CD14-positive monocyte (primary cell): Measurements from ENCODE around the gene STK32C. TPM values are rescaled to one million over a fixed set of nuclear protein-coding genes. Genes with fewer than 3 reads are reported as not detected.

Experiments
- DNase-seq, 3 donors: peaks; one replicate each; pipeline ENCODE4 v3.0.0-alpha.2; 2011 to 2022
- H2AFZ ChIP-seq: 2 replicates; pipeline ENCODE4 v1.6.0; 2012; ENCODE audit warnings: mild to moderate bottlenecking, low read depth, low read length, inconsistent platforms; ENCODE audit not compliant: insufficient read depth, poor library complexity, severe bottlenecking
- H3K27ac ChIP-seq, 2 donors: 1 replicate in 1 of 2; 2 replicates in 1 of 2; pipeline ENCODE4 v1.5.1; 2012 to 2013; ENCODE audit warnings: low read length in 2 of 2, control low read depth in 1 of 2, inconsistent platforms in 1 of 2, low read depth in 1 of 2, mild to moderate bottlenecking in 1 of 2
- H3K27me3 ChIP-seq, 2 donors: one replicate each; pipeline versions ENCODE4 v1.6.0 to v1.6.1; 2011 to 2013; ENCODE audit warnings: low read length in 2 of 2; ENCODE audit not compliant: control insufficient read depth in 2 of 2, insufficient read depth in 2 of 2
- H3K36me3 ChIP-seq, 2 donors: replicated peaks in 1 of 2; 1 replicate in 1 of 2; 2 replicates in 1 of 2; pipeline versions ENCODE4 v1.5.1 to v1.6.1; 2012 to 2013; ENCODE audit warnings: low read length in 2 of 2, control low read depth in 1 of 2, inconsistent platforms in 1 of 2, mild to moderate bottlenecking in 1 of 2; ENCODE audit not compliant: insufficient read depth in 2 of 2, control insufficient read depth in 1 of 2
- H3K4me1 ChIP-seq, 2 donors: 1 replicate in 1 of 2; 2 replicates in 1 of 2; pipeline versions ENCODE4 v1.5.1 to v1.6.1; 2012 to 2013; ENCODE audit warnings: low read length in 2 of 2, control low read depth in 1 of 2, inconsistent platforms in 1 of 2, mild to moderate bottlenecking in 1 of 2, moderate library complexity in 1 of 2; ENCODE audit not compliant: insufficient read depth in 2 of 2, control insufficient read depth in 1 of 2
- H3K4me2 ChIP-seq: replicated peaks from 2 replicates; pipeline ENCODE3; 2012; ENCODE audit warnings: low read length, moderate library complexity, mild to moderate bottlenecking; ENCODE audit not compliant: poor library complexity, severe bottlenecking; ENCODE audit errors: extremely low read depth
- H3K4me3 ChIP-seq, 3 experiments: fragments of 200-600 bp in 1 of 3; sonication (generic) in 1 of 3; replicated peaks in 1 of 3; 1 replicate in 2 of 3; 2 replicates in 1 of 3; pipeline ENCODE4 v1.5.1; 2011 to 2013; ENCODE audit warnings: low read length in 3 of 3, mild to moderate bottlenecking in 3 of 3, control low read depth in 2 of 3, low read depth in 2 of 3, inconsistent platforms in 1 of 3, moderate library complexity in 1 of 3
- H3K79me2 ChIP-seq: 2 replicates; pipeline ENCODE4 v1.6.0; 2012; ENCODE audit warnings: mild to moderate bottlenecking, control low read depth, inconsistent platforms, low read length, moderate library complexity; ENCODE audit not compliant: insufficient read depth
- H3K9ac ChIP-seq: 2 replicates; pipeline ENCODE4 v1.6.0; 2017; ENCODE audit warnings: low read length, mild to moderate bottlenecking; ENCODE audit not compliant: insufficient read depth, poor library complexity, severe bottlenecking
- H3K9me3 ChIP-seq, 2 donors: replicated peaks in 1 of 2; 1 replicate in 1 of 2; 2 replicates in 1 of 2; pipeline versions ENCODE4 v1.5.1 to v1.6.1; 2012 to 2013; ENCODE audit warnings: low read length in 2 of 2, control low read depth in 1 of 2; ENCODE audit not compliant: control insufficient read depth in 1 of 2, insufficient read depth in 1 of 2
- H4K20me1 ChIP-seq: 2 replicates; pipeline ENCODE4 v1.6.0; 2012; ENCODE audit warnings: mild to moderate bottlenecking, low read length, control low read depth, moderate library complexity; ENCODE audit not compliant: insufficient read depth
- H3K27ac Mint-ChIP-seq, 7 donors: one replicate each; pipeline ENCODE4 v1.8.0; 2020; ENCODE audit warnings: mild to moderate bottlenecking in 7 of 7, mixed read lengths in 7 of 7, moderate library complexity in 6 of 7, inconsistent platforms in 2 of 7
- H3K27me3 Mint-ChIP-seq, 3 donors: one replicate each; pipeline ENCODE4 v1.8.0; 2021 to 2022; ENCODE audit warnings: low read depth in 3 of 3, mild to moderate bottlenecking in 3 of 3, mixed read lengths in 3 of 3, moderate library complexity in 3 of 3, inconsistent platforms in 1 of 3
- H3K36me3 Mint-ChIP-seq, 2 donors: one replicate each; pipeline ENCODE4 v1.8.0; 2020; ENCODE audit warnings: mixed read lengths in 2 of 2, inconsistent platforms in 1 of 2, mild to moderate bottlenecking in 1 of 2
- H3K4me1 Mint-ChIP-seq: one replicate; pipeline ENCODE4 v1.8.0; 2020; ENCODE audit warnings: mild to moderate bottlenecking, mixed read lengths
- H3K4me3 Mint-ChIP-seq, 2 donors: one replicate each; pipeline ENCODE4 v1.8.0; 2020; ENCODE audit warnings: mild to moderate bottlenecking in 2 of 2, mixed read lengths in 2 of 2, moderate library complexity in 1 of 2
- H3K9me3 Mint-ChIP-seq, 7 donors: one replicate each; pipeline ENCODE4 v1.8.0; 2020 to 2022; ENCODE audit warnings: mixed read lengths in 7 of 7, mild to moderate bottlenecking in 6 of 7, moderate library complexity in 6 of 7, inconsistent platforms in 2 of 7
- WGBS: methylation state at CpG from one replicate; pipeline ENCODE4 v1.1.5; 2013; ENCODE audit warnings: missing lambda C conversion rate; ENCODE audit not compliant: insufficient coverage; 5-methylcytosine and 5-hydroxymethylcytosine counted together
- intact Hi-C, 2 donors: fragments of 100-400 bp; cut with micrococcal nuclease; formaldehyde crosslinking; loops; one replicate each; pipeline versions ENCODE4 v1.15.0 to v1.15.1; 2023
- polyA plus RNA-seq, 3 donors: library from polyadenylated mRNA; depleted of rRNA in 1 of 3; unstranded in 2 of 3; stranded (reverse) in 1 of 3; fragments of 300-500 nt in 2 of 3; fragments of >200 nt in 1 of 3; fragmentation: Illumina TruSeq in 2 of 3; gene quantifications; 1 replicate in 2 of 3; 2 replicates in 1 of 3; pipeline ENCODE4 v1.2.3, GENCODE V29; 2012 to 2021
- TF ChIP-seq, protein P1 (sequence below): fragments of 200-600 bp; IDR thresholded peaks from one replicate; pipeline ENCODE4 v1.8.0; 2022; ENCODE audit warnings: antibody characterized with exemption, mild to moderate bottlenecking

Gene STK32C
- polyA plus RNA-seq, 3 donors, result 13.6 to 22.8 (median 18.4) TPM

- peaks cover 0 to 22% of the 10 kb centered on the region in 2 donors for H3K27me3 ChIP-seq
Observed at GRCh38 chr10:132173185-132173584, 134.6 kb downstream of the STK32C start.

GRCh38 chr10:132172091-132173066 lies 135.4 kb downstream of the STK32C start:
- Histone ChIP-seq H3K9ac (no peak overlapping the region), H3K4me2 (no peak overlapping the region), H3K4me1 (no peaks in the 10 kb centered on the region), H3K4me3 (no peak overlapping the region), H3K36me3 (no peaks in the 10 kb centered on the region), H3K9me3 (peaks cover 7 to 12% of the 10 kb centered on the region in 2 donors), H4K20me1 (no peaks in the 10 kb centered on the region), H3K27me3 (peaks cover 0 to 22% of the 10 kb centered on the region in 2 donors), H2AFZ (no peak overlapping the region), H3K79me2 (no peaks in the 10 kb centered on the region), H3K27ac (no peak overlapping the region)
- DNase-seq, result no peak
- 82% methylated on average over 15 of the region's 26 CpGs for WGBS
- H3K9me3 Mint-ChIP-seq, result peaks cover 0 to 11% (median 6%) of the 10 kb centered on the region in 7 donors
- H3K4me3 Mint-ChIP-seq, result no peak overlapping the region
- no peaks in the 10 kb centered on the region for H3K36me3 Mint-ChIP-seq
- peaks cover 21 to 23% (median 22%) of the 10 kb centered on the region in 3 donors for H3K27me3 Mint-ChIP-seq
- H3K4me1 Mint-ChIP-seq, result no peaks in the 10 kb centered on the region
- peak overlapping the region in 1 of 7 donors; percentile 10 for H3K27ac Mint-ChIP-seq
- TF ChIP-seq, protein P1, sequence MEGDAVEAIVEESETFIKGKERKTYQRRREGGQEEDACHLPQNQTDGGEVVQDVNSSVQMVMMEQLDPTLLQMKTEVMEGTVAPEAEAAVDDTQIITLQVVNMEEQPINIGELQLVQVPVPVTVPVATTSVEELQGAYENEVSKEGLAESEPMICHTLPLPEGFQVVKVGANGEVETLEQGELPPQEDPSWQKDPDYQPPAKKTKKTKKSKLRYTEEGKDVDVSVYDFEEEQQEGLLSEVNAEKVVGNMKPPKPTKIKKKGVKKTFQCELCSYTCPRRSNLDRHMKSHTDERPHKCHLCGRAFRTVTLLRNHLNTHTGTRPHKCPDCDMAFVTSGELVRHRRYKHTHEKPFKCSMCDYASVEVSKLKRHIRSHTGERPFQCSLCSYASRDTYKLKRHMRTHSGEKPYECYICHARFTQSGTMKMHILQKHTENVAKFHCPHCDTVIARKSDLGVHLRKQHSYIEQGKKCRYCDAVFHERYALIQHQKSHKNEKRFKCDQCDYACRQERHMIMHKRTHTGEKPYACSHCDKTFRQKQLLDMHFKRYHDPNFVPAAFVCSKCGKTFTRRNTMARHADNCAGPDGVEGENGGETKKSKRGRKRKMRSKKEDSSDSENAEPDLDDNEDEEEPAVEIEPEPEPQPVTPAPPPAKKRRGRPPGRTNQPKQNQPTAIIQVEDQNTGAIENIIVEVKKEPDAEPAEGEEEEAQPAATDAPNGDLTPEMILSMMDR, result no peak
- intact Hi-C loops, result no loop called here

More at GRCh38 chr10:132173185-132173584, 134.6 kb downstream of the STK32C start:
- no peaks in the 10 kb centered on the region for H3K4me1 ChIP-seq
- Mint-ChIP-seq H3K4me1 (no peaks in the 10 kb centered on the region), H3K4me3 (no peak overlapping the region), H3K9me3 (peaks cover 0 to 11% (median 6%) of the 10 kb centered on the region in 7 donors), H3K27ac (peak overlapping the region in 1 of 7 donors; percentile 68), H3K27me3 (peaks cover 25 to 28% (median 28%) of the 10 kb centered on the region in 3 donors), H3K36me3 (no peaks in the 10 kb centered on the region)
- H3K4me2 ChIP-seq, result no peak overlapping the region
- no peak overlapping the region for H3K4me3 ChIP-seq
- no peaks in the 10 kb centered on the region for H3K36me3 ChIP-seq
- no peak overlapping the region for H2AFZ ChIP-seq
- intact Hi-C loops, result no loop called here
- H3K27ac ChIP-seq, result no peak overlapping the region
- peaks cover 7 to 12% of the 10 kb centered on the region in 2 donors for H3K9me3 ChIP-seq
- no peak for DNase-seq
- H3K9ac ChIP-seq, result no peak overlapping the region
- WGBS, result 93% methylated on average over 4 of the region's 5 CpGs
- no peaks in the 10 kb centered on the region for H4K20me1 ChIP-seq
- H3K79me2 ChIP-seq, result no peaks in the 10 kb centered on the region
- TF ChIP-seq, protein P1, result no peak
